Neural cell (in vitro differentiated cells): ENCODE measurements around the gene CA5A.

Experiments
- EP300 ChIP-seq: fragments of 450-650 bp; conservative IDR thresholded peaks from 2 replicates; pipeline ENCODE4 v1.6.1; 2014; ENCODE audit warnings: antibody characterized with exemption, mild to moderate bottlenecking, moderate library complexity; ENCODE audit not compliant: poor library complexity, severe bottlenecking
- EZH2 ChIP-seq: fragments of 200-600, 300-800 bp; shearing (Covaris generic), sonication (generic); IDR thresholded peaks from 2 replicates; pipeline ENCODE4 v1.6.1; 2014; ENCODE audit warnings: antibody characterized with exemption, low read length, borderline replicate concordance, mild to moderate bottlenecking; ENCODE audit not compliant: insufficient read depth, poor library complexity, severe bottlenecking
- POLR2AphosphoS5 ChIP-seq: IDR thresholded peaks from 2 replicates; pipeline ENCODE4 v1.6.1; 2012
- RAD21 ChIP-seq: fragments of 450-650 bp; conservative IDR thresholded peaks from 2 replicates; pipeline ENCODE4 v1.6.1; 2014; ENCODE audit warnings: antibody characterized with exemption, mild to moderate bottlenecking, moderate library complexity
- TAF1 ChIP-seq: IDR thresholded peaks from 2 replicates; pipeline ENCODE4 v1.6.1; 2012; ENCODE audit warnings: low read depth
- TF ChIP-seq, protein P1 (sequence below): fragments of 450-650 bp; IDR thresholded peaks from 2 replicates; pipeline ENCODE4 v1.5.1; 2014; ENCODE audit warnings: antibody characterized with exemption, mild to moderate bottlenecking, moderate library complexity; ENCODE audit not compliant: poor library complexity, severe bottlenecking

DNA sequence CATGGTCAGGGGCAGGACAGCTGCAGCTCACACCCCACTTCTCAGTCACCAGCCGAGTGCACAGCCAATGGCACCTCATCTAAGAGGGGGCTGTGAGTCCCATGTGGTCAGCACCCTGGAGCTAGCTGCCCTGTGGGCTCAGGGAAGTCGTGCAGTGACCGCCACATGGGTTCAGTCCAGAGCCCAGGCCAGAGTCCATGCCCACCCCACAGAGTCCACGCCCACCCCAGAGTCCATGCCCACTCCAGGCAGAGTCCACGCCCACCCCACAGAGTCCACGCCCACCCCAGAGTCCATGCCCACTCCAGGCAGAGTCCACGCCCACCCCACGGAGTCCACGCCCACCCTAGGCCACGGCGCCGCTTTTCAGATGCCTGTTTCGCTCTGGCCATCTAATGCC, 91.1 kb downstream of the CA5A start:
- TF ChIP-seq, protein P1, sequence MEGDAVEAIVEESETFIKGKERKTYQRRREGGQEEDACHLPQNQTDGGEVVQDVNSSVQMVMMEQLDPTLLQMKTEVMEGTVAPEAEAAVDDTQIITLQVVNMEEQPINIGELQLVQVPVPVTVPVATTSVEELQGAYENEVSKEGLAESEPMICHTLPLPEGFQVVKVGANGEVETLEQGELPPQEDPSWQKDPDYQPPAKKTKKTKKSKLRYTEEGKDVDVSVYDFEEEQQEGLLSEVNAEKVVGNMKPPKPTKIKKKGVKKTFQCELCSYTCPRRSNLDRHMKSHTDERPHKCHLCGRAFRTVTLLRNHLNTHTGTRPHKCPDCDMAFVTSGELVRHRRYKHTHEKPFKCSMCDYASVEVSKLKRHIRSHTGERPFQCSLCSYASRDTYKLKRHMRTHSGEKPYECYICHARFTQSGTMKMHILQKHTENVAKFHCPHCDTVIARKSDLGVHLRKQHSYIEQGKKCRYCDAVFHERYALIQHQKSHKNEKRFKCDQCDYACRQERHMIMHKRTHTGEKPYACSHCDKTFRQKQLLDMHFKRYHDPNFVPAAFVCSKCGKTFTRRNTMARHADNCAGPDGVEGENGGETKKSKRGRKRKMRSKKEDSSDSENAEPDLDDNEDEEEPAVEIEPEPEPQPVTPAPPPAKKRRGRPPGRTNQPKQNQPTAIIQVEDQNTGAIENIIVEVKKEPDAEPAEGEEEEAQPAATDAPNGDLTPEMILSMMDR: no peak
- TF ChIP-seq RAD21 (no peak), EZH2 (no peak), POLR2AphosphoS5 (no peak), EP300 (no peak), TAF1 (no peak)
